Transverse colon (tissue), 4 donors: ENCODE measurements around the gene FCER2. TPM values are rescaled to one million over a fixed set of nuclear protein-coding genes. Genes with fewer than 3 reads are reported as not detected.

Experiments
- DNase-seq: peaks from one replicate; pipeline ENCODE4 v3.0.0-alpha.2; 2019
- H3K27ac ChIP-seq, 4 donors: fragments of 200-600 bp; sonication (generic); 2 replicates each; pipeline ENCODE4 v1.5.1; 2016 to 2018; ENCODE audit warnings: inconsistent platforms in 4 of 4
- H3K27me3 ChIP-seq: fragments of 200-600 bp; sonication (generic); 2 replicates; pipeline ENCODE4 v1.5.1; 2017; ENCODE audit warnings: inconsistent platforms
- H3K36me3 ChIP-seq, 4 donors: fragments of 200-600 bp; sonication (generic); 2 replicates each; pipeline ENCODE4 v1.5.1; 2017 to 2019; ENCODE audit warnings: inconsistent platforms in 4 of 4
- H3K4me1 ChIP-seq, 4 donors: fragments of 200-600 bp; sonication (generic); 2 replicates each; pipeline ENCODE4 v1.5.1; 2017 to 2020; ENCODE audit warnings: inconsistent platforms in 4 of 4
- H3K4me3 ChIP-seq, 4 donors: fragments of 200-600 bp; sonication (generic); 1 replicate in 1 of 4; 2 replicates in 3 of 4; pipeline versions ENCODE4 v1.5.1 to v1.6.1; 2017 to 2019; ENCODE audit warnings: inconsistent platforms in 4 of 4
- H3K9me3 ChIP-seq, 2 donors: fragments of 200-600 bp; sonication (generic); 2 replicates each; pipeline ENCODE4 v1.5.1; 2017 to 2019; ENCODE audit warnings: inconsistent platforms in 2 of 2
- EP300 ChIP-seq: sonication (generic); formaldehyde crosslinking; IDR thresholded peaks from one replicate; pipeline ENCODE4 v1.6.1; 2017; ENCODE audit warnings: antibody characterized with exemption, low read depth
- POLR2A ChIP-seq: fragments of 450-650 bp; IDR thresholded peaks from one replicate; pipeline ENCODE4 v1.6.1; 2016; ENCODE audit warnings: antibody characterized with exemption, mild to moderate bottlenecking, moderate library complexity
- POLR2AphosphoS5 ChIP-seq, 3 donors: sonication (generic); formaldehyde crosslinking; IDR thresholded peaks; one replicate each; pipeline ENCODE4 v1.6.1; 2016; ENCODE audit warnings: antibody characterized with exemption in 3 of 3
- WGBS, 2 donors: methylation state at CpG; one replicate each; pipeline ENCODE4 v1.1.5; 2018; ENCODE audit warnings: low coverage in 1 of 2; 5-methylcytosine and 5-hydroxymethylcytosine counted together
- in situ Hi-C, 4 donors: fragments of 200-750 bp; cut with MboI; loops; one replicate each; pipeline versions ENCODE4 v1.15.0 to v1.15.1; 2017; ENCODE audit warnings: low sequenced_read_pairs in 3 of 4, low pct_ligation_motif_present in 1 of 4, low pct_unique_long_range_greater_than_20kb in 1 of 4
- intact Hi-C: fragments of 100-400 bp; cut with DNase I; formaldehyde crosslinking; loops from one replicate; pipeline ENCODE4 v1.15.1; 2023; ENCODE audit warnings: low total_unique reads
- total RNA-seq, 4 donors: library from RNA; depleted of rRNA; stranded (reverse); fragments of >200 nt; gene quantifications; one replicate each; pipeline ENCODE4 v1.1.0, GENCODE V29; 2016
- TF ChIP-seq, protein P1 (sequence below), 5 experiments: fragments of 200-600 bp in 3 of 5; fragments of 450-650 bp in 2 of 5; sonication (generic) in 3 of 5; IDR thresholded peaks; 1 replicate in 2 of 5; 2 replicates in 3 of 5; pipeline ENCODE4 v1.5.1; 2016 to 2017; ENCODE audit warnings: antibody characterized with exemption in 5 of 5, inconsistent platforms in 3 of 5, mild to moderate bottlenecking in 2 of 5, moderate library complexity in 1 of 5

FCER2 gene
- total RNA-seq, 4 donors from 2014 or later = 0.27 to 10.1 (median 4.3) TPM; not detected in 1

DNA sequence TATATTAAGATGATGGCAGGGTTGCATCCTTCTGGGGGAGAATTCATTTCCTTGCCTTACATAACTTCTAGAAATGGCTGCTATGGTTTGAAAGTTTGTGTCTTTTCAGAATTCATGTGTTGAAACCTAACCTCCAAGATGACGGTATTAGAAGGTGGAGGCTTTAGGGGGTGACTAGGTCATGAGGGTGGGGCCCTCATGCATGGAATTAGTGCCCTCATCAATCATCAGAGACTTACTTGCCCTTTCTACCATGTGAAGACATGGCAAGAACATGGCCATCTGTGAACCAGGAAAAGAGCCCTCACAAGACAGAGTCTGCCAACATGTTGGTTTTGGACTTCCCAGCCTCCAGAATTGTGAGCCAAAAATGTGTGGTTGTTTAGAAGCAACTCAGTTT is 14.8 kb upstream of the FCER2 start:
- intact Hi-C loops = no loop called here
- H3K4me3 ChIP-seq = no peak overlapping the region
- H3K36me3 ChIP-seq = no peaks in the 10 kb centered on the region
- H3K27ac ChIP-seq = no peak overlapping the region
- TF ChIP-seq, protein P1, sequence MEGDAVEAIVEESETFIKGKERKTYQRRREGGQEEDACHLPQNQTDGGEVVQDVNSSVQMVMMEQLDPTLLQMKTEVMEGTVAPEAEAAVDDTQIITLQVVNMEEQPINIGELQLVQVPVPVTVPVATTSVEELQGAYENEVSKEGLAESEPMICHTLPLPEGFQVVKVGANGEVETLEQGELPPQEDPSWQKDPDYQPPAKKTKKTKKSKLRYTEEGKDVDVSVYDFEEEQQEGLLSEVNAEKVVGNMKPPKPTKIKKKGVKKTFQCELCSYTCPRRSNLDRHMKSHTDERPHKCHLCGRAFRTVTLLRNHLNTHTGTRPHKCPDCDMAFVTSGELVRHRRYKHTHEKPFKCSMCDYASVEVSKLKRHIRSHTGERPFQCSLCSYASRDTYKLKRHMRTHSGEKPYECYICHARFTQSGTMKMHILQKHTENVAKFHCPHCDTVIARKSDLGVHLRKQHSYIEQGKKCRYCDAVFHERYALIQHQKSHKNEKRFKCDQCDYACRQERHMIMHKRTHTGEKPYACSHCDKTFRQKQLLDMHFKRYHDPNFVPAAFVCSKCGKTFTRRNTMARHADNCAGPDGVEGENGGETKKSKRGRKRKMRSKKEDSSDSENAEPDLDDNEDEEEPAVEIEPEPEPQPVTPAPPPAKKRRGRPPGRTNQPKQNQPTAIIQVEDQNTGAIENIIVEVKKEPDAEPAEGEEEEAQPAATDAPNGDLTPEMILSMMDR (IDR thresholded peaks at IDR 0.05) = no peak
- no peak for TF ChIP-seq POLR2A
- no peak for TF ChIP-seq POLR2AphosphoS5 (IDR thresholded peaks at IDR 0.05)
- no peak for TF ChIP-seq EP300
- WGBS, 2 donors = 67 to 88% methylated on average over 1 of the region's 1 CpG
- in situ Hi-C loops = no loop called here
- no peaks in the 10 kb centered on the region for H3K4me1 ChIP-seq
- H3K9me3 ChIP-seq = no peaks in the 10 kb centered on the region
- no peak for DNase-seq
- H3K27me3 ChIP-seq = no peaks in the 10 kb centered on the region

DNA sequence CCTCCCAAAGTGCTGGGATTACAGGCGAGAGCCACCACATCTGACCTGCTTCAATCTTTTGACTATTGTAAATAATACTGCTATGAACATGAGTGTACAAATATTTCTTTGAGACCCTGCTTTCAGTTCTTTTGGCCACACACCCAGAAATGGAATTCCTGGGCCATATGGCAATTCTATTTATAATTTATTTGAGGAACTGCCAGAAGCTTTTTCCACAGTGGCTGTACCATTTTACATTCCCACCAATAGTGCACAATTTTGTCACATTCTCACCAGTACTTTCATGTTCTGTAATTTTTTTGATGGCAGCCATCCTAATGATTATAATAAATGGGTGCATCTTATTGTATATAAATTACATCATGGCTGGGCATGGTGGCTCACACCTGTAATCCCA is 13.7 kb upstream of the FCER2 start:
- no peak for DNase-seq
- in situ Hi-C loops = no loop called here
- no peak overlapping the region for H3K4me3 ChIP-seq
- no peaks in the 10 kb centered on the region for H3K4me1 ChIP-seq
- intact Hi-C loops = no loop called here
- TF ChIP-seq POLR2A = no peak
- TF ChIP-seq POLR2AphosphoS5 (IDR thresholded peaks at IDR 0.05) = no peak
- TF ChIP-seq EP300 = no peak
- TF ChIP-seq, protein P1 (IDR thresholded peaks at IDR 0.05) = no peak
- no peaks in the 10 kb centered on the region for H3K9me3 ChIP-seq
- H3K36me3 ChIP-seq = no peaks in the 10 kb centered on the region
- H3K27me3 ChIP-seq = no peaks in the 10 kb centered on the region
- H3K27ac ChIP-seq = no peak overlapping the region
- WGBS, 2 donors = 20 to 79% methylated on average over 1 of the region's 1 CpG

DNA sequence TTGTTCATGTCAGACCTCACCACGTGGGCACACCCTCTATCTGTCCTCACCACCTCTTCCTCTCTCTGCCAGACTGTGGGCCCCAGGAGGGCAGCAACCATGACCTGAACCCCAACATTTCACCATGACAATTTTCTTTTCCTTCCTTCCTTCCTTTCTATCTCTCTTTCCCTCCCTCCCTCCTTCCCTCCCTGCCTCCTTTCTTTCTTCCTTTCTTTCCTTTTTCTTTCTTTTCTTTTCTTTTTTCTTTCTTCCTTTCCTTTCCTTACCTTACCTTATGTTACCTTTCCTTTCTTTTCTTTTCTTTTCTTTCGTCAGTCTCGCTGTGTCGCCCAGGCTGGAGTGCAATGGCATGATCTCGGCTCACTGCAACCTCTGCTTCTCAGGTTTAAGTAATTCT is 8.7 kb upstream of the FCER2 start:
- TF ChIP-seq POLR2AphosphoS5 (IDR thresholded peaks at IDR 0.05) (no peak), POLR2A (no peak), EP300 (no peak)
- TF ChIP-seq, protein P1 (IDR thresholded peaks at IDR 0.05) = no peak
- H3K9me3 ChIP-seq = no peaks in the 10 kb centered on the region
- intact Hi-C loops = no loop called here
- no peaks in the 10 kb centered on the region for H3K4me1 ChIP-seq
- H3K36me3 ChIP-seq = no peaks in the 10 kb centered on the region
- WGBS, 2 donors = 75 to 81% methylated on average over 5 of the region's 5 CpGs
- no peak for DNase-seq
- H3K4me3 ChIP-seq = no peak overlapping the region
- in situ Hi-C loops = no loop called here
- no peak overlapping the region for H3K27ac ChIP-seq
- no peaks in the 10 kb centered on the region for H3K27me3 ChIP-seq

GRCh38 chr19:7709932-7710460 is 8.1 kb upstream of the FCER2 start:
- 73 to 82% methylated on average over 4 to 10 of the region's 10 CpGs for WGBS, 2 donors
- no peak overlapping the region for H3K27ac ChIP-seq
- H3K4me1 ChIP-seq = no peaks in the 10 kb centered on the region
- no peak for TF ChIP-seq POLR2A
- TF ChIP-seq EP300 = no peak
- TF ChIP-seq, protein P1 (IDR thresholded peaks at IDR 0.05) = no peak
- no peak for TF ChIP-seq POLR2AphosphoS5 (IDR thresholded peaks at IDR 0.05)
- intact Hi-C loops (no loop called here), in situ Hi-C loops (no loop called here)
- no peak for DNase-seq
- H3K27me3 ChIP-seq = no peaks in the 10 kb centered on the region
- H3K36me3 ChIP-seq = no peaks in the 10 kb centered on the region
- H3K4me3 ChIP-seq = no peak overlapping the region
- no peaks in the 10 kb centered on the region for H3K9me3 ChIP-seq
